Lung (tissue), 12 donors: ENCODE results near the gene RPS14. TPM values are rescaled to one million over a fixed set of nuclear protein-coding genes. Genes with fewer than 3 reads are reported as not detected.

Source experiments
- ATAC-seq: fragments of 200-7000 bp; cut with Tn5 transposase; one replicate; pipeline ENCODE4 v1.9.1; 2020; ENCODE audit warnings: moderate number of reproducible peaks; ENCODE audit not compliant: insufficient read depth, low FRiP score
- DNase-seq, 3 donors: peaks; one replicate each; pipeline ENCODE4 v3.0.0-alpha.2; 2013 to 2017
- H3K27ac ChIP-seq, 2 donors: one replicate each; pipeline ENCODE4 v1.5.1; 2013; ENCODE audit warnings: mild to moderate bottlenecking in 2 of 2, moderate library complexity in 2 of 2, control low read depth in 1 of 2, inconsistent platforms in 1 of 2, low read depth in 1 of 2, low read length in 1 of 2
- H3K27me3 ChIP-seq, 3 donors: one replicate each; pipeline ENCODE4 v1.5.1; 2013; ENCODE audit warnings: low read length in 2 of 3; ENCODE audit not compliant: control insufficient read depth in 3 of 3, insufficient read depth in 3 of 3
- H3K36me3 ChIP-seq, 4 donors: one replicate each; pipeline ENCODE4 v1.5.1; 2013; ENCODE audit warnings: low read length in 4 of 4, mild to moderate bottlenecking in 1 of 4, moderate library complexity in 1 of 4; ENCODE audit not compliant: control insufficient read depth in 4 of 4, insufficient read depth in 4 of 4
- H3K4me1 ChIP-seq, 5 donors: one replicate each; pipeline ENCODE4 v1.5.1; 2013; ENCODE audit warnings: low read length in 5 of 5, mild to moderate bottlenecking in 2 of 5, moderate library complexity in 1 of 5; ENCODE audit not compliant: control insufficient read depth in 5 of 5, insufficient read depth in 5 of 5
- H3K4me3 ChIP-seq: one replicate; pipeline ENCODE4 v1.5.1; 2013; ENCODE audit warnings: mild to moderate bottlenecking, control low read depth, moderate library complexity
- H3K9ac ChIP-seq, 2 donors: one replicate each; pipeline ENCODE4 v1.5.1; 2013; ENCODE audit warnings: low read length in 2 of 2, control low read depth in 1 of 2; ENCODE audit not compliant: insufficient read depth in 1 of 2
- H3K9me3 ChIP-seq, 4 donors: one replicate each; pipeline ENCODE4 v1.5.1; 2013; ENCODE audit warnings: low read length in 3 of 4, mild to moderate bottlenecking in 1 of 4, moderate library complexity in 1 of 4; ENCODE audit not compliant: control insufficient read depth in 4 of 4, insufficient read depth in 3 of 4
- CTCF ChIP-seq: IDR thresholded peaks from 2 replicates; pipeline ENCODE4 v1.5.1; 2012; ENCODE audit warnings: mild to moderate bottlenecking; ENCODE audit errors: control extremely low read depth, extremely low read depth
- WGBS, 2 donors: extraction: QIAGEN DNeasy Blood & Tissue Kit; methylation state at CpG; one replicate each; pipeline ENCODE4 v1.1.7; 2013; 5-methylcytosine and 5-hydroxymethylcytosine counted together
- polyA plus RNA-seq, 2 donors: library from polyadenylated mRNA; stranded (reverse); fragments of 200-250 nt; gene quantifications; one replicate each; pipeline ENCODE4 v1.2.1, GENCODE V29; 2013
- total RNA-seq, 2 donors: library from RNA; depleted of rRNA in 1 of 2; stranded (reverse); fragments of >200 nt in 1 of 2; gene quantifications; one replicate each; pipeline ENCODE4 v1.2.1, GENCODE V29; 2014 to 2021
- donor health status: control.
- donor health status: control.
- donor health status: Bipolar disorder and iron deficiency.
- donor health status: healthy.
- donor health status: DM: yes; HTN: yes; CAD: no.

RPS14 gene
- total and polyA plus RNA-seq, 4 donors, result 1,065 to 4,623 (median 2,452) TPM

- Histone ChIP-seq H3K36me3 (peaks cover 0 to 48% (median 4%) of the 10 kb centered on the region in 4 donors), H3K4me3 (no peak overlapping the region), H3K27me3 (no peaks in the 10 kb centered on the region), H3K27ac (peak overlapping the region in 1 of 2 donors; percentile 4), H3K9me3 (no peaks in the 10 kb centered on the region), H3K9ac (no peak overlapping the region), H3K4me1 (peaks cover 0 to 12% (median 2%) of the 10 kb centered on the region in 5 donors)
- no peak for DNase-seq
- no peak for ATAC-seq
- 84 to 91% methylated on average over 10 of the region's 10 CpGs for WGBS, 2 donors
- no peak for TF ChIP-seq CTCF
These were observed 42.8 kb downstream of the RPS14 start for GRCh38 chr5:150406723-150407095.

GRCh38 chr5:150406103-150406722 lies 43.3 kb downstream of the RPS14 start:
- WGBS, 2 donors, result 90 to 93% methylated on average over 4 of the region's 4 CpGs
- DNase-seq (no peak), ATAC-seq (no peak)
- H3K27ac ChIP-seq, result peak overlapping the region in 1 of 2 donors; percentile 13
- peaks cover 0 to 52% (median 6%) of the 10 kb centered on the region in 4 donors for H3K36me3 ChIP-seq
- H3K4me1 ChIP-seq, result peaks cover 0 to 12% (median 2%) of the 10 kb centered on the region in 5 donors
- H3K9me3 ChIP-seq, result no peaks in the 10 kb centered on the region
- no peaks in the 10 kb centered on the region for H3K27me3 ChIP-seq
- H3K4me3 ChIP-seq, result no peak overlapping the region
- TF ChIP-seq CTCF, result no peak
- H3K9ac ChIP-seq, result no peak overlapping the region

GRCh38 chr5:150404941-150405816 lies 44.4 kb downstream of the RPS14 start:
- Histone ChIP-seq H3K4me1 (peaks cover 0 to 4% (median 2%) of the 10 kb centered on the region in 5 donors), H3K9me3 (no peaks in the 10 kb centered on the region), H3K9ac (no peak overlapping the region), H3K27me3 (no peaks in the 10 kb centered on the region), H3K36me3 (peaks cover 0 to 62% (median 8%) of the 10 kb centered on the region in 4 donors), H3K27ac (peak overlapping the region in 1 of 2 donors; percentile 32), H3K4me3 (no peak overlapping the region)
- peak in 2 of 3 donors; percentile 11 to 20 for DNase-seq
- no peak for ATAC-seq
- TF ChIP-seq CTCF, result no peak
- WGBS, 2 donors, result 89 to 92% methylated on average over 9 of the region's 9 CpGs
